GM18508 (cell line): ENCODE results near the gene CHST9.
"Not testable (repeated sequence)": the region's sequence is repeated elsewhere in the genome, so short reads cannot be mapped to it uniquely, and the experiment has no call there.

ENCODE experiments used
- ATAC-seq: cut with Tn5 transposase; IDR thresholded peaks from one replicate; pipeline ENCODE4 v1.9.1; 2021; ENCODE audit warnings: moderate number of reproducible peaks; ENCODE audit not compliant: insufficient read depth, unreplicated experiment

Gene CHST9

DNA sequence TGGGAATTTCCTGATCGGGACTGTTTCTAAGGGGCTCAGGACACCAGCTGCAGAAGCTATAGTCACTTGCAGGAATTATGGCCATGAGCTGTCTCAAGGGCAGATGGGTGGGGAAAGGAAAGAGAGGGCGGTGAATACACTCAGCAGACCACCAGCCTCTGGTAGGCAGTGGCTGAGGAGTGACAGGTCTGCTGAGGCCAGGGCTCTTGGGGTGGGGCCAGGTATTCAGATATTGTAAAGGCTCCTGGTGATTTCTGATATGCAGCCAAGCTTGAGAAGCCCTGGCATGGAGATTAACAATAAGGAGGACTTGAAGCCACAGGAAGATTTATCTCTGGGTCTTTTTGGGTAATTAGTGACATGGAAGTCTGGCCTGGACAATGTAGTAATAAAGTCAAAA lies 174.3 kb downstream of the CHST9 start:
- no peak for ATAC-seq

DNA sequence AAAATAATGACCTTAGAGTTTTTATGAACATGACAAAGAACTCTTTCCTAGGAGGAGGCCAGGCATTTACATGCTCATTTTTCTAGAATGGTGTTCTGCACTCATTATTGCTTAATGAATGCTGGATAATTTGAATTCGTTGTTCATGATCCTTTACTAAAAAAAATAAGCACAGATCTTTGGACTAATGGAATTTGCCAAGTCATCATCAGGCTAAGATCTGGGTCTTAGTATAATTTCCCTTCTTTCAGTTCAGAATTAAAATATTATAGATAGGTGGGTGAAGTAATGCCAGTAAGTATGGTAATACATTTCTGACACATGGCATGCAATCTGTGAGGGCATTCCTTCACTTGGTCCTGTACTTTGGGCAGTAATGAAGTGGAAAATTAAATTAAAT lies 175.8 kb downstream of the CHST9 start:
- ATAC-seq, result no peak

- ATAC-seq, result no peak
Observed at GRCh38 chr18:27008575-27008974, 176.5 kb downstream of the CHST9 start.

GRCh38 chr18:27007880-27008279 lies 177.2 kb downstream of the CHST9 start:
- no peak for ATAC-seq

GRCh38 chr18:27005589-27005988 lies 179.5 kb downstream of the CHST9 start:
- no peak for ATAC-seq

GRCh38 chr18:27004056-27004829 lies 180.9 kb downstream of the CHST9 start:
- ATAC-seq, result no peak

GRCh38 chr18:26999797-27000196 lies 185.3 kb downstream of the CHST9 start:
- ATAC-seq, result no peak

DNA sequence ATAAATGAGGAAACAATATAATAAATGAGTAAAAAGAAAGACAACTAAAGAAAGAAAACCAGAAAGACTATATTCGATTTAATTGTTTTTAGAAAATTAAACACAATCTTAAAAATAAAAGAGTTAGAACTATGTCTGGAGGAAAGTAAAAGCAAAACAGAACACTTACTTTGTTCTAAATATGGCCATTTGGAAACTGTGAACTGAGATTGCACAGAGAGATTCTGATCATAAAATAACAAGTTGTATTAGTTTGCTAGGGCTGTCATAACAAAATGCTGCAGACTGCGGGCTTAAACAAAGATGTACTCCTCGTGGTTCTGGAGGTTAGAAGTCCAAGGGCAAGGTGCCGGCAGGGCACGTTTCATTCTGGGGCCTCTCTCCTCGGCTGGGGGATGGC lies 191.5 kb downstream of the CHST9 start:
- ATAC-seq, result no peak

- ATAC-seq, result no peak
Observed at GRCh38 chr18:26992926-26993325, 192.2 kb downstream of the CHST9 start.

DNA sequence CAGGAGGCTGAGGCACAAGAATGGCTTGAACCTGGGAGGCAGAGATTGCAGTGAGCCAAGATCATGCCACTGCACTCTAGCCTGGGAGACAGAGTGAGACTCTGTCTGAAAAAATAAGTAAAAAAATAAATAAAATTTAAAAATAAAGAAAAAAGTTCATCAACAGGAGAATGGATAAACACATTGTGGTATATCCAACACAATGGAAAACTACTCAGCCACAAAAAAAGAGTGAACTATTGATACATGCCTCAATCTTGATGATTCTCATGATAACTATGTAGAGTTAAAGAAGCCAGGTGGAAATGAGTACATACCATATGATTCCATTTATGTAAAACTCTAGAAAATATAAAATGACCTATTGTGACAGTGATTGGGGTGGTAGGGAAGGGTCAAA lies 195.3 kb downstream of the CHST9 start:
- ATAC-seq, result no peak

DNA sequence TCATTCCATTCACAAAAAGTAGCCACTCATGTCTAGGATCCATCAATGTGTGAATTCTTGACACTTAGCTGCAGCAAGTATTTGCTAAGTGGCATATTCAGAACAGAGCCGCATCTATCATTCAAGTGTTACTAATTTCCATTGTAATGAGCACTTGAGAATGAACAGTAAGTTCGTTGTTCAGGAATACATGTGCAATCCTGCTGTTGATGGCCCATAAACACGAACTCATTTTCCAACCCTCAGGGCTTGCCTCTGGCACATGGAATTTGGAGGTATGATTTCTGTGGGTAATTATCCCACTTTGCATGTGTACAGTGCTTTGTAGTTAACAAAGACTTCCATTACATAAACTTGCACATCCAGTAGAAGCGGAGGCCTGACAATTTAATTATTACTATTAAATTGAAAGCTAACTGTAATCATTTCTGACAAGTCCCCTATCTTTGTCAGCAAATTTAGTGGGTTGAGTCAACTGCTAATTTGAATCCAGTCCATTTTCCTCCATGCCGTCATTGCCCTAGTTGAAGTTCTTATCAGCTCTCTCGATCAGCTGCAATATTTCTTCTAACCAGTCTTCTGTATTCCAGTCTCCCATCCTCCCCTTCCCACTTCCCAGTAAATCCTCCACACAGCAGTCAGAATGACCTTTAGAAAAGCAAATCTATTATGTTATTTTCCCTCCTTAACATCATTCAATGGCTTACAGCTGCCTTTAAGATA lies 203.6 kb downstream of the CHST9 start:
- ATAC-seq, result no peak

- ATAC-seq, result peak; percentile 90
Observed at GRCh38 chr18:26978812-26979341, 206.2 kb downstream of the CHST9 start.

DNA sequence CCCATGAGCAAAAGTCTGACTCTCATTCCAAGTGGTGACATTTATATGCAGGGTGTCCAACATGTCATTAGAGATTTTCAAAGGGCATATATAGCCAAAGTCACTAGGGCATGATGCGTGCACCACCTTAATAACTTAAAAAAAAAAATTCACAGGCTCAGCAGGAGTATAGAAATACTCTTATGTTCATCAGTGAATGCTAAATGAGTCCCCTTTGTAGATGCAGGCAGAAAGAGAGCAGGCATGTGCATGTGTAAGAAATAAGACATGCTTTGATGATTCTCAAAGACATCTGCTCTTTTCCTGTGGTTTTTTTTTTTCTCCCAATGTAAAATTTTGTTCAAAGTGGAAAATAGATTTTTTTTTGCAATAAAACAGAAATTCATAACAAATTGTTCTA lies 207.3 kb downstream of the CHST9 start:
- no peak for ATAC-seq

- ATAC-seq, result no peak
Observed at GRCh38 chr18:26976206-26976605, 208.9 kb downstream of the CHST9 start.

DNA sequence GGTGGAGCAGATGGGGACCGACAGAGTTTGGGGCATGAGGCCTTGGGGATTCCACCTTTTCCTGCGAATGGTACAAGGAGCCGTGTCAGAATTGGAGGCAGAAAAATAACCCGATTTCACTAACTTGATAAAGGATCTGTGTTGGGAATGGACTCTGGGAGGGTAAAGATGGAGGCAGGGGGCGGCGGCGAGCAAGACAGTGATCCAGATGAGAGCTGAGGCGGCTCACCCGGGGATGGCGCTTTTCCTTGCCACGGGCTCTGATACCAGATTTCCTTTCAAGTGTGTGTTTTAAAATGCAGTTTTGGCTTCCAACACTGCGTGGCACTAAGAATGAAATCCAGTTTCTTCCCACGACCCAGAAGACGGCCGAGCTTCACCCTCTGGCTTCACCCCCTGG lies 212.6 kb downstream of the CHST9 start:
- ATAC-seq, result not testable (repeated sequence)

DNA sequence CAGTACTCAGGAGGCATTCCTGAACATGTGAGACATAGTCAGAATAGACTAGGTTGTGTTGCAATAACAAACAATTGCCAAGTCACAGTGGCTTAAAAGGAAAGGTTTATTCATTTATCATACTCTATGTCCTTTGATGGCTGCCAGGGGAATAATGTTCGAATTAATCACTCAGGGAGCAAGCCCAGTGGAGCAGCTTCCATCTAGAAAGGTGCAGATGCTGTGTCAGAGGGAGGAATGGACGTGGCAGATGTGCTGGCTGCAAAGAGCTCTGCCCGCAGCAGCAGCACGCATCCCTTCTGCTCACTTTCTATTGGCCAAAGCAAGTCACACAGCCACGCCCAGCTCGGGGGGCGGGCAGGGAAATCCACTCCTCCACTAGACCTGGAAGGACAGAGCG lies 213.7 kb downstream of the CHST9 start:
- ATAC-seq, result no peak

- no peak for ATAC-seq
Observed at GRCh38 chr18:26970637-26971036, 214.5 kb downstream of the CHST9 start.

DNA sequence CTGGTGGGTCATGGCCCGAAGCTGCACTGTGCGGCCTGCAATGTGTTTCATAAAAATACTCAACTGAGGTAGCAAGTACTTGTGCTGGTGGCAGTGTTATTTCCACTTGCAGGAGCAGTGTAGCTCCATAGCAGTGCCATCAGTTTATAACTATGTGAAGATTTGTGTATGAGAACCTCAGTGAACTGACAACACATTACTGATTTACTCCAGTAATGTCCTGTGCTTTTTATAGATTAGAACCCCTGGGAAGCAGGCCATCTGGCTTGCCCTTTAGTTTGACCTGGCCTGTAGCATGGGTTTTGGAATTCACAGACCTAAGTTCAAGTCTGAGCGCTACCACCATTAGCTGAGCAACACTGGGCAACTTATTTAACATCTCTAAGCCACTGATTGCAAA lies 219.9 kb downstream of the CHST9 start:
- ATAC-seq, result no peak

- no peak for ATAC-seq
Observed at GRCh38 chr18:26963292-26963691, 221.8 kb downstream of the CHST9 start.

DNA sequence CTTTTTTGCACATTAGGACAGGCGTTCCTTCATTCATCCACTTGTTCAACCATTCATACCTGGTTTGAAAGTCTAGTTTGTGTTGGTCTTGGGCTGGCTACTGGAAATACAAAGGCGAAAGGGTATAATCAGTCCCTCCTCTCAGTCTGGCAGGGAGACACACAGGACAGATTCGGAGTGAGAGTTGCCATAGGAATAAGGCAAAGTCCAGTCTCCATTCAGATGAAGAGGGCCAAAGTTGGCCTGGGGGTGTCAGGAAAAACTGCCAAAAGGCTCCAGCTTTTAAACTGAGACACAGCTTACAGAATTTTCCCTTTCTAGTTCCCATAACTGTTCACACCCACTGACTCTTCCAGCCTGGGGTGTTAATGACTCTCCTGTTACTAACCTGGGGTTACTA lies 223.3 kb downstream of the CHST9 start:
- no peak for ATAC-seq

DNA sequence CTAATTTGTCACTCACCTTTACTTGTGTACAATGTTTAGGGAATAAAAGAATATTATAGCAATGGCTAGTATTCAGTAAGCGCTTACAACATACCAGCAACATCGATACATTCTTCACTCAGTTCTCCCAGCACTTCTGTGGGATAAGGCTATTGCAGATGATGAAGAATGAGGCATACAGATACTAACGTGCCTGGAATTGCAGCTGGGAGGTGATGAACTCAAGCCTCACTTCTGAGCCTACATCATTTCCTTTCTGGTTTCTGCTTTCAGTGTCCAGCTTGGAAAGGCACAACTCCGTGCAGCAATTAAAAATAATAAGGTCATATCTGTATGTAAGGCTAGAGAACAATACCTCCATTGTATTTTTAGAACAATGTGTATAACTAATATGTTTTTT lies 224.2 kb downstream of the CHST9 start:
- ATAC-seq, result no peak

DNA sequence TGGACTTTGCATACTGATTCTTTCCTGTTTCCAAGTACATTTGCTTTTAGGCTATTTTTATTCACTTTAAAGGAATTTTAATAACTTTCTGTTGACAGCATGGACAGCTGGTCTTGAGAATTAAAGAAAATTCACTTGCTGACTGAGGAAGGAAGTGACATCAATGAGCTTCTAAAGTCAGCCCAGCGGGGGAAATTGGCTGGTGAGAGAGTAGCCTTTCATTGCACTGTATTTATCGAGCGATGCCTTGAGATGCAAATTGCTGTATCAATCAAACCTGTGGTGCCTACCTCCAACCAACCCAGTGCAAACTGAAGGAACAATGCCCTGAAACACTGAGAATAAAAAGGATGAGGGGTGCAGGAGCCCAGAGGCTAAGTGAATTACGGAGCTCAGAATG lies 228.2 kb downstream of the CHST9 start:
- no peak for ATAC-seq
